ENCODE measurements around the gene ZAR1L.

ZAR1L gene

GRCh38 chr13:32254416-32254815, 60.7 kb downstream of the ZAR1L start:
- Histone ChIP-seq H3F3A (ENCODE audit: low read depth) (no peaks in the 10 kb centered on the region), H2AFZ (ENCODE audit: low read length) (no peak overlapping the region), H3K36me3 (ENCODE audit: insufficient read depth, low read length) (no peaks in the 10 kb centered on the region), H3K9me2 (replicated peaks; ENCODE audit: low read depth, low read length) (no peaks in the 10 kb centered on the region), H3K4me1 (ENCODE audit: insufficient read depth, low read length, poor library complexity, severe bottlenecking) (peaks cover 2% of the 10 kb centered on the region), H3K79me2 (ENCODE audit: insufficient read depth, low read length) (no peaks in the 10 kb centered on the region), H3K27me3 (ENCODE audit: insufficient read depth, low read length, poor library complexity, severe bottlenecking) (no peaks in the 10 kb centered on the region), H3K4me3 (ENCODE audit: low read length, poor library complexity, severe bottlenecking) (no peak overlapping the region), H3K4me2 (ENCODE audit: low read depth, low read length, poor library complexity, severe bottlenecking) (no peak overlapping the region), H4K20me1 (ENCODE audit: insufficient read depth, low read length, poor library complexity, severe bottlenecking) (no peaks in the 10 kb centered on the region), H3K9ac (ENCODE audit: low read depth, low read length, poor library complexity, severe bottlenecking) (no peak overlapping the region), H3K9me3 (ENCODE audit: insufficient read depth, low read depth, low read length) (no peaks in the 10 kb centered on the region)
- TF ChIP-seq CTCF (conservative IDR thresholded peaks at IDR 0.05; ENCODE audit: low read length): no peak
- no peak for TF ChIP-seq EZH2phosphoT487 (IDR thresholded peaks at IDR 0.05; ENCODE audit: borderline replicate concordance)

GRCh38 chr13:32253911-32254399, 61.2 kb downstream of the ZAR1L start:
- Histone ChIP-seq H3F3A (ENCODE audit: low read depth) (no peaks in the 10 kb centered on the region), H3K27me3 (ENCODE audit: insufficient read depth, low read length, poor library complexity, severe bottlenecking) (no peaks in the 10 kb centered on the region), H4K20me1 (ENCODE audit: insufficient read depth, low read length, poor library complexity, severe bottlenecking) (no peaks in the 10 kb centered on the region), H3K9me2 (replicated peaks; ENCODE audit: low read depth, low read length) (no peaks in the 10 kb centered on the region), H3K9ac (ENCODE audit: low read depth, low read length, poor library complexity, severe bottlenecking) (no peak overlapping the region), H2AFZ (ENCODE audit: low read length) (no peak overlapping the region), H3K36me3 (ENCODE audit: insufficient read depth, low read length) (no peaks in the 10 kb centered on the region), H3K79me2 (ENCODE audit: insufficient read depth, low read length) (no peaks in the 10 kb centered on the region), H3K9me3 (ENCODE audit: insufficient read depth, low read depth, low read length) (no peaks in the 10 kb centered on the region), H3K4me3 (ENCODE audit: low read length, poor library complexity, severe bottlenecking) (no peak overlapping the region), H3K4me2 (ENCODE audit: low read depth, low read length, poor library complexity, severe bottlenecking) (no peak overlapping the region), H3K4me1 (ENCODE audit: insufficient read depth, low read length, poor library complexity, severe bottlenecking) (peaks cover 3% of the 10 kb centered on the region)
- TF ChIP-seq CTCF (conservative IDR thresholded peaks at IDR 0.05; ENCODE audit: low read length): no peak
- TF ChIP-seq EZH2phosphoT487 (IDR thresholded peaks at IDR 0.05; ENCODE audit: borderline replicate concordance): no peak

All from Loucy (cell line).